SK-N-MC (cell line): Measurements from ENCODE around the gene CDKL1.

Source experiments
- DNase-seq: peaks from one replicate; pipeline ENCODE4 v3.0.0-alpha.2; 2011; ENCODE audit warnings: low read depth, low spot score
- H3K27ac ChIP-seq: fragments of 200-600 bp; sonication (generic); 2 replicates; pipeline ENCODE4 v1.5.1; 2016; ENCODE audit warnings: mixed run types
- H3K36me3 ChIP-seq: fragments of 200-600 bp; sonication (generic); 2 replicates; pipeline ENCODE4 v1.6.1; 2017; ENCODE audit warnings: antibody characterized with exemption, low read length, mixed read lengths; ENCODE audit not compliant: insufficient read depth
- H3K4me3 ChIP-seq: fragments of 200-600 bp; sonication (generic); 2 replicates; pipeline ENCODE4 v1.5.1; 2016
- H3K9ac ChIP-seq: fragments of 200-600 bp; sonication (generic); 2 replicates; pipeline ENCODE4 v1.8.0; 2017; ENCODE audit warnings: mixed run types, mixed read lengths; ENCODE audit not compliant: insufficient read length
- H3K9me3 ChIP-seq: fragments of 200-600 bp; sonication (generic); 2 replicates; pipeline ENCODE4 v1.6.1; 2017; ENCODE audit warnings: low read depth, mild to moderate bottlenecking, antibody characterized with exemption, low read length, moderate library complexity, mixed read lengths
- EZH2 ChIP-seq: fragments of 200-600 bp; sonication (generic); IDR thresholded peaks from one replicate; pipeline ENCODE4 v1.6.1; 2017; ENCODE audit warnings: antibody characterized with exemption
- FOXP2 ChIP-seq: optimal IDR thresholded peaks from 2 replicates; pipeline ENCODE3; 2011; ENCODE audit warnings: mild to moderate bottlenecking, moderate library complexity; ENCODE audit not compliant: insufficient read depth; ENCODE audit errors: extremely low read length, control extremely low read depth
- POLR2AphosphoS5 ChIP-seq: IDR thresholded peaks from 2 replicates; pipeline ENCODE4 v1.6.1; 2012; ENCODE audit warnings: mild to moderate bottlenecking, low read depth, low read length, borderline replicate concordance

The CDKL1 gene

DNA sequence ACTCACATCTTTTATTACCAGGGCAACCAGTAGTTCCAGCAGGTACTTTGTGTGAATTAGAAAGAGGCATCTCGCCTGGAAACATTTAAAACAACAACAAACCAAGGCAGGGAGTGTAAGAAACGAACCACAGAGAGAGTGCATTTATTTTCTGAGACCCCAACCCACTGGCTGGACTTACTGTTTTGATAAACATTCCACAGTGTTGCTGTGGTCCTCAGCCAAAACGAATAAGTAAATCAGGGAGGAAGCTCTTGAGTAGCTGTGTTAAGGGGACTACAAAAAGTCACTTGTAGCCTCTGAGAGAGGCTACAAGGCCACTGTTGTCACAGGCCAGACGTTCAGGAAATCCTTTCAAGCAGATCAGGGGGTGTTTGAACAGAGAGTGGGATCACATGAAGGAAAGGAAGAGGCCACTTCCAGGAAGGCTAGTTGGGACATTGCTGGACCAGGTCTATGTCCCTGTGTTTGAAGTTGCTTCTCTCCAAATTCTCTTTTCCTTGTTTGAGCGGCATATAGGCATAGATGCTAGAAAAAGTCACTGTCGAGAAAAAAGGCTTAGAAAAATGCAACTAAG lies 50.7 kb downstream of the CDKL1 start:
- no peak for TF ChIP-seq FOXP2
- no peak for TF ChIP-seq POLR2AphosphoS5
- no peak for TF ChIP-seq EZH2
- no peak overlapping the region for H3K27ac ChIP-seq
- H3K4me3 ChIP-seq = no peak overlapping the region
- no peak overlapping the region for H3K9ac ChIP-seq
- DNase-seq = no peak
- no peaks in the 10 kb centered on the region for H3K36me3 ChIP-seq
- H3K9me3 ChIP-seq = no peaks in the 10 kb centered on the region

DNA sequence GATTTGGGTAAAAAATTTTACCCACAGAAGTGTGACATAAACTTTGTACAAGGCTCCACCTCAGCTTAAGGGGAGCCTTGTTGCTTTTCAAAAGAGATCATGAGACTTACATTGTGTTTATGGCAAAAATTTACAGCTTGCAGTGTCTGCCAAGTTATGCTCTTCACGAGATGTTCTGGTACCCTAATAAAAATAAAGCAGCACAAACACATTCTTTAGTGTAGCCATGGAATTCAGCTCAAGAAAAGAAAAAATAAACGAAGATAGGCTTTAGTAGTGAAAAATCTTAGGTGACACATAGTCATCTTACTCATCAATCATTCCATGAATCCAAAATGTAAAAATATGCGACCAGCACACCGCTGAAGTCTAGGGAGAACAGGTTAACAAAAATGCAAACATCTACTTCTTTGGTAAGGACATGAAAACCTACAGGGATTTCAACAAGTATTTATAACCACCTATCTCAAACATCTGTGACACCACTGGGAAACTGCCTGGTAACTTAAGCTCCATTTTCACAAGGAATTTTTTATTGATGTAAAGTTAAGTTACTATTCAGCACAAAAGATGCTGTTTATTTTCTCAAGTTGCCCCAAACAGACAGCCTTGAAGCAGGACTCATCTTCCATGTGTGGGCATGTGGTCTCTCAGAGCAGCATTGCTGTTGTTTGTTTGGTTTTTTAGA lies 51.7 kb downstream of the CDKL1 start:
- no peaks in the 10 kb centered on the region for H3K9me3 ChIP-seq
- H3K27ac ChIP-seq = no peak overlapping the region
- no peak for TF ChIP-seq EZH2
- TF ChIP-seq POLR2AphosphoS5 = no peak
- no peak for TF ChIP-seq FOXP2
- H3K36me3 ChIP-seq = no peaks in the 10 kb centered on the region
- no peak overlapping the region for H3K4me3 ChIP-seq
- no peak for DNase-seq
- no peak overlapping the region for H3K9ac ChIP-seq

DNA sequence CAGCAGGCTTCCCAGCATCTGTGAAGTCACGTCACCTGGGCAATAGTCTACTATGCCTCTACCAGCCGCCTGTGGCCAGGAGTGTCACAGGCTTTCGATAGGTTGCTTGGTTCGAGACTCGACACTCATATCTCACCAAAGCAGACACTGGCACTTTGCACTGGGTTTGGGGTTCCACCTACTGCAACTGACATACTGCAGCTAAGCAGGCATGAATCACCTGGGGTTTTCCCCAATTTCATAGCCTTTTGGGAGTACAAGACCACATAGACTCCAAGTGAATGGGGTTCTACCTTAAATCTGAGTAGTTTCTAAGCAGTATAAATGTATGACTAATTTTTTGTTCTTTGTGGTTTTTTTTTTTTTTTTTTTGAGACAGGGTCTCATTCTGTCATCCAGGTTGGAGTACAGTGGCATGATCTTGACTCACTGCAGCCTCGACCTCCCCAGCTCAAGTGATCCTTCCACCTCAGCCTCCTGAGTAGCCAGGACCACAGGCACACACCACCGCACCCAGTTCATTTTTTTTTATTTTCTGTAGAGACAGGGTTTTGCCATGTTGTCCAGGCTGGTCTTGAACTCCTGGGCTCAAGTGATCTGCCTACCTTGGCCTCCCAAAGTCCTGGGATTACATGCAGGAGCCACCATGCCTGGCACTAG lies 52.4 kb downstream of the CDKL1 start:
- no peaks in the 10 kb centered on the region for H3K9me3 ChIP-seq
- no peak overlapping the region for H3K4me3 ChIP-seq
- TF ChIP-seq POLR2AphosphoS5 = no peak
- no peak for TF ChIP-seq FOXP2
- no peak for TF ChIP-seq EZH2
- H3K27ac ChIP-seq = no peak overlapping the region
- no peaks in the 10 kb centered on the region for H3K36me3 ChIP-seq
- no peak for DNase-seq
- H3K9ac ChIP-seq = no peak overlapping the region

DNA sequence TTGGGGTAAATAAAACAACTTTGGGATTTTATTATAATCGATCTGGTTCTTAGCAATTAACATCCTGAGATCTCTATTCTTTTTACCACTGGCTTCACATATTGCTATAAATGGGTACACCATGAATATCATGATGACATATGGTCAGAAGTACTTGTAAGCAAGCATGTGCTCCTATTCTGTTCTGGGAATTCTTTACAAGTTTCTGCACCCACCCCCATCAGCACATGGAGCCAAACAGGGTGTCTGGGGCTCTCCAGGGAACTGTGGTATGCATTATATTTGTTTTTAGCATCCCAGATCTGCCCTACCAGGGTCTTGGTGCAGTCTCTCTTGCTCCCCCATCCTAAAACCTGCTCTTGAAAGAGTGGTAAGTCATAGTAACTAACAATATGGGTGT lies 53.2 kb downstream of the CDKL1 start:
- H3K36me3 ChIP-seq = no peaks in the 10 kb centered on the region

DNA sequence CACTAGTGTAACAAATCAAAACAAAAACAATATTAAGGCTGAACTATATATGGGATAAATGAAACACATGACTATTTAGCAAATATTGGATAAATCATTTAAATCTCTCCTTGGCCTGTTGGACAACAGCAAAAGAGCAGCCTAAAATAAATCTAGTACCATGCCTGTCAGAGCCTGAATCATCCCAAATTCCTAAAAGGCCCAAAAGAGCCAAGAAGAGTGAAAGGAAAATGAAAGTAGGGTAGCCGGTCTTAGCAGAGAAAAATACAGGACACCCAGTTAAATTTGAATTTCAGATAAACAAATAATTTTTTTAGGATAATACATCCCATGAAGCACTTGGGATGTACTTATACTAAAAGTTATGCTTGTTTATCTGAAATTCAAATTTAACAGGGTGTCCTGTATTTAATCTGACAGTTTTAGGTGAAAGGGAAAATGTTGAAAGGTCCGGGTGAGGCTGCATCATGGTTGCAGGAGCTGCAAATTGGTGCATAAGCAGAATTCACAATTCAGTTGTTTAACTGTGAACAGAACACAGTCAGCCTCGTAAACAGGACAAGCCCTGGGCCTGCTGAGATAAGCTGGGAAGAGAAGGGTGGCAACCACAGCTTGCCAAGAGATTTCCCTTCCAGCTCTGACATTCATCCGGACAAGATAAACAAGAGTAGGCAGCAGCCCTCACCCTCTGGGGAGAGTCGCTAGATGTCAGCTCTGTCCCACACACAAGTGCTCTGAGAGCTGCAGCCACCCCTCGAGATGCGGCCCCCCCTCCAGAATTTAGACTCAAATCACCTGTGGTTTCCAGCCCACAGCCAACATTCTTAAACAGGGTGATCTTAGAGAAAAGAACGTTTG lies 54.2 kb downstream of the CDKL1 start:
- H3K9ac ChIP-seq = peak overlapping the region; percentile 5
- peak; percentile 12 for TF ChIP-seq FOXP2
- no peak for TF ChIP-seq EZH2
- H3K9me3 ChIP-seq = no peaks in the 10 kb centered on the region
- no peak for DNase-seq
- H3K4me3 ChIP-seq = peak overlapping the region; percentile 27
- H3K27ac ChIP-seq = peak overlapping the region; percentile 15; the same call in 1 of the 2 replicates
- no peaks in the 10 kb centered on the region for H3K36me3 ChIP-seq

More for the DNA sequence above, 53.2 kb downstream of the CDKL1 start:
- no peak for TF ChIP-seq EZH2
- TF ChIP-seq POLR2AphosphoS5 = no peak
- TF ChIP-seq FOXP2 = no peak
- Histone ChIP-seq H3K9ac (no peak overlapping the region), H3K9me3 (no peaks in the 10 kb centered on the region), H3K27ac (peak overlapping the region; percentile 29; the same call in 1 of the 2 replicates), H3K4me3 (peak overlapping the region; percentile 27)
- no peak for DNase-seq

DNA sequence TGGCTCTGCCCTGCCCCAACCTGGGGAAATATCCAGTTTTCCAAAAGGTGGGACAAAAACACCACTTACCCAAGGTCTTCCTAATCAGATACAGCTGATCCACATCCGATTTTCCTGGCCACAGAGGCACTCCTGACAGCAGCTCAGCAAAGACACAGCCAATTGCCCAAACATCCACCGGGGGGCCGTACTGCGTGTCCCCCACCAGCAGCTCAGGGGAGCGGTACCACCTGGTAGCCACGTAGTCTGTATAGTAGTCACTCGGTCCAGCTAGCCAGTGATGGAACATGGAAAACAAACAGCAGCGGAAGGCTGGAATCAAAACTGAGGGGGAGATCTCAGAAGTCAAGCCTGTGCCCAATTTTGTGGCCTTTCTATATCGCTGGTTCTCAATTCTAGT lies 55.7 kb downstream of the CDKL1 start:
- Histone ChIP-seq H3K36me3 (no peaks in the 10 kb centered on the region), H3K9ac (no peak overlapping the region), H3K4me3 (no peak overlapping the region), H3K27ac (no peak overlapping the region), H3K9me3 (no peaks in the 10 kb centered on the region)
- no peak for DNase-seq
- TF ChIP-seq FOXP2 = no peak
- no peak for TF ChIP-seq POLR2AphosphoS5
- no peak for TF ChIP-seq EZH2

DNA sequence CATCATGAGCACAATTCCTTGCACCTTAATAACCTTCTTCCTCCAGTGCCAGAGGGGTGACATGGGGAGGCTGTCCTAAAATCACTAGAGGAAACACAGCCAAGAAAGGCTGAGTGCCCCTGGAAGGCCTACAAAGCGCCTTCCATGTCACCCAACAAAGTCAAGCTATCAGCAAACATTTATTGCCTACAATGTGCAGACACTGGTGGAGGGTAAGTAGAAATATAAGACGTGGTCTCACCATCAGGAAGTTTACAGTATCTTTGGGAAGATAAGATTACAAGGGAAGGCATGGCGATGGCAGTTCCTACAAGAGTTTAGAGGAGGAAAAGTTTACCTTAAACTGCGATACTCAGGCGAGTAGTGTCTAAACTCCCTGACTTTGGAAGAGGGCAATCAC lies 56.6 kb downstream of the CDKL1 start:
- DNase-seq = no peak
- TF ChIP-seq POLR2AphosphoS5 (no peak), FOXP2 (no peak), EZH2 (no peak)
- no peaks in the 10 kb centered on the region for H3K9me3 ChIP-seq

More for the DNA sequence above, 56.6 kb downstream of the CDKL1 start:
- H3K27ac ChIP-seq = no peak overlapping the region
- no peaks in the 10 kb centered on the region for H3K36me3 ChIP-seq
- no peak overlapping the region for H3K9ac ChIP-seq
- no peak overlapping the region for H3K4me3 ChIP-seq
